Measurements from ENCODE around the gene FAM168A.

- no peak for TF ChIP-seq CTCF (IDR thresholded peaks at IDR 0.05)
- TF ChIP-seq POLR2A (IDR thresholded peaks at IDR 0.05) = no peak
- TF ChIP-seq EP300 (IDR thresholded peaks at IDR 0.05) = no peak
These were observed 192.8 kb downstream of the FAM168A start for GRCh38 chr11:73405146-73405510.

All from tibial nerve (tissue), 4 donors.